HG03097 (cell line): ENCODE results near the gene MAP3K2.

Experiments
- ATAC-seq: cut with Tn5 transposase; IDR thresholded peaks from one replicate; pipeline ENCODE4 v1.9.1; 2021; ENCODE audit not compliant: unreplicated experiment, low FRiP score

The MAP3K2 gene

GRCh38 chr2:127254386-127254981, 133.3 kb downstream of the MAP3K2 start:
- ATAC-seq, result no peak
